SK-N-SH treated with all-trans-retinoic acid at 6 μM for 48 hours (cell line): ENCODE measurements around the gene RASSF5.

Source experiments
- ATAC-seq: fragments of 200-7000 bp; cut with Tn5 transposase; 3 replicates; pipeline ENCODE4 v1.9.1; 2020; ENCODE audit warnings: mild to moderate bottlenecking, moderate library complexity
- BACH2 ChIP-seq: fragments of 250-450 bp; sonication (Bioruptor Pico); IDR thresholded peaks from 2 replicates; pipeline ENCODE4 v1.9.0; 2021; ENCODE audit warnings: mild to moderate bottlenecking, borderline replicate concordance
- CREB5 ChIP-seq: fragments of 250-450 bp; sonication (Bioruptor Pico); IDR thresholded peaks from 2 replicates; pipeline ENCODE4 v1.5.1; 2020; ENCODE audit warnings: low read depth, mild to moderate bottlenecking, moderate library complexity
- CSDC2 ChIP-seq: fragments of 250-450 bp; sonication (Bioruptor Pico); IDR thresholded peaks from 2 replicates; pipeline ENCODE4 v1.5.0; 2020; ENCODE audit warnings: mild to moderate bottlenecking, moderate library complexity
- CSRNP3 ChIP-seq: fragments of 250-450 bp; sonication (Bioruptor Pico); IDR thresholded peaks from 2 replicates; pipeline ENCODE4 v1.5.1; 2021; ENCODE audit warnings: mild to moderate bottlenecking, moderate library complexity
- GLIS3 ChIP-seq: fragments of 250-450 bp; sonication (Bioruptor Pico); IDR thresholded peaks from 2 replicates; pipeline ENCODE4 v1.5.0; 2020; ENCODE audit warnings: mild to moderate bottlenecking, moderate library complexity
- ISL1 ChIP-seq: fragments of 250-450 bp; sonication (Bioruptor Pico); IDR thresholded peaks from 2 replicates; pipeline ENCODE4 v2.1.2; 2022; ENCODE audit warnings: mild to moderate bottlenecking, moderate library complexity
- OSR1 ChIP-seq: fragments of 250-450 bp; sonication (Bioruptor Pico); IDR thresholded peaks from 2 replicates; pipeline ENCODE4 v1.8.0; 2022; ENCODE audit warnings: moderate library complexity, mild to moderate bottlenecking, inconsistent platforms
- PATZ1 ChIP-seq: fragments of 250-450 bp; sonication (Bioruptor Pico); IDR thresholded peaks from 2 replicates; pipeline ENCODE4 v1.8.0; 2020; ENCODE audit warnings: mild to moderate bottlenecking, moderate library complexity, borderline replicate concordance
- POU6F1 ChIP-seq: fragments of 250-450 bp; sonication (Bioruptor Pico); IDR thresholded peaks from 2 replicates; pipeline ENCODE4 v1.8.0; 2021; ENCODE audit warnings: low read depth, mild to moderate bottlenecking, moderate library complexity, borderline replicate concordance
- PPARA ChIP-seq: fragments of 250-450 bp; sonication (Bioruptor Pico); IDR thresholded peaks from 2 replicates; pipeline ENCODE4 v1.5.0; 2020; ENCODE audit warnings: mild to moderate bottlenecking, borderline replicate concordance
- TCF4 ChIP-seq: fragments of 250-450 bp; sonication (Bioruptor Pico); IDR thresholded peaks from 2 replicates; pipeline ENCODE4 v1.8.0; 2021; ENCODE audit warnings: mild to moderate bottlenecking, moderate library complexity, borderline replicate concordance
- TOX ChIP-seq: fragments of 250-450 bp; sonication (Bioruptor Pico); IDR thresholded peaks from 2 replicates; pipeline ENCODE4 v1.8.0; 2021; ENCODE audit warnings: mild to moderate bottlenecking, moderate library complexity, borderline replicate concordance
- TSHZ2 ChIP-seq: fragments of 250-450 bp; sonication (Bioruptor Pico); IDR thresholded peaks from 2 replicates; pipeline ENCODE4 v1.5.0; 2020; ENCODE audit warnings: mild to moderate bottlenecking, moderate library complexity
- ZFP30 ChIP-seq: fragments of 450-650 bp; formaldehyde crosslinking; IDR thresholded peaks from 2 replicates; pipeline ENCODE4 v1.5.0; 2022; ENCODE audit warnings: mild to moderate bottlenecking, moderate library complexity
- ZNF70 ChIP-seq: fragments of 450-650 bp; formaldehyde crosslinking; IDR thresholded peaks from 2 replicates; pipeline ENCODE4 v1.5.0; 2020; ENCODE audit warnings: mild to moderate bottlenecking, moderate library complexity
- ZNF8 ChIP-seq: fragments of 450-650 bp; formaldehyde crosslinking; IDR thresholded peaks from 2 replicates; pipeline ENCODE4 v1.5.0; 2020; ENCODE audit warnings: mild to moderate bottlenecking, moderate library complexity

The RASSF5 gene

GRCh38 chr1:206551986-206552326 lies 44.6 kb downstream of the RASSF5 start:
- ATAC-seq, result no peak
- TF ChIP-seq CREB5 (CRISPR knock-in tag) (no peak), PPARA (CRISPR knock-in tag) (no peak)

GRCh38 chr1:206554211-206554610 lies 46.9 kb downstream of the RASSF5 start:
- TF ChIP-seq CREB5 (CRISPR knock-in tag) (no peak), ZNF8 (CRISPR knock-in tag) (no peak), POU6F1 (no peak), ZNF70 (CRISPR knock-in tag) (no peak), OSR1 (no peak), ISL1 (CRISPR knock-in tag) (no peak), CSDC2 (no peak), CSRNP3 (no peak), GLIS3 (no peak), PPARA (CRISPR knock-in tag) (no peak), ZFP30 (CRISPR knock-in tag) (no peak), TCF4 (no peak)

GRCh38 chr1:206554701-206555472 lies 47.6 kb downstream of the RASSF5 start:
- TF ChIP-seq TCF4 (no peak), PATZ1 (no peak), OSR1 (no peak), TSHZ2 (CRISPR knock-in tag) (no peak), CSRNP3 (no peak), PPARA (CRISPR knock-in tag) (no peak)
- no peak for ATAC-seq

More at GRCh38 chr1:206554211-206554610, 46.9 kb downstream of the RASSF5 start:
- no peak for ATAC-seq

- TF ChIP-seq TOX (CRISPR knock-in tag) (no peak), POU6F1 (no peak), CREB5 (CRISPR knock-in tag) (no peak), BACH2 (CRISPR knock-in tag) (no peak), TCF4 (no peak), ISL1 (CRISPR knock-in tag) (no peak), PPARA (CRISPR knock-in tag) (no peak), ZNF8 (CRISPR knock-in tag) (no peak)
- TF ChIP-seq, all 23 proteins: peak for 0
- no peak for ATAC-seq
These were observed 48.2 kb downstream of the RASSF5 start for GRCh38 chr1:206555473-206555935.
